ENCODE measurements around the gene CEP350. TPM values are rescaled to one million over a fixed set of nuclear protein-coding genes. Genes with fewer than 3 reads are reported as not detected.

Gene CEP350
- total RNA-seq, 2 donors from 2014 or later, result 32.2 to 42.2 TPM

GRCh38 chr1:180116964-180117763 lies 162.6 kb downstream of the CEP350 start:
- Mint-ChIP-seq H3K4me3 (no peak overlapping the region), H3K27me3 (ENCODE audit: insufficient read depth) (no peaks in the 10 kb centered on the region), H3K4me1 (no peaks in the 10 kb centered on the region), H3K36me3 (ENCODE audit: low read depth) (peaks cover 5% of the 10 kb centered on the region), H3K27ac (no peak overlapping the region), H3K9me3 (no peaks in the 10 kb centered on the region)
- no peak overlapping the region for H3K27ac ChIP-seq (ENCODE audit: low read depth, low read length)
- TF ChIP-seq CTCF (conservative IDR thresholded peaks at IDR 0.05), result no peak
- no peak for DNase-seq
- no peaks in the 10 kb centered on the region for H3K4me1 ChIP-seq (ENCODE audit: control insufficient read depth, insufficient read depth, low read length)
- H3K27me3 ChIP-seq (ENCODE audit: control insufficient read depth, insufficient read depth, low read length, poor library complexity, severe bottlenecking), result no peaks in the 10 kb centered on the region
- peaks cover 14% of the 10 kb centered on the region for H3K36me3 ChIP-seq (ENCODE audit: control insufficient read depth, insufficient read depth, low read length)
- H3K9ac ChIP-seq (ENCODE audit: extremely low read depth, low read length, poor library complexity, severe bottlenecking), result no peak overlapping the region
- H3K9me3 ChIP-seq (ENCODE audit: control insufficient read depth, low read length), result no peaks in the 10 kb centered on the region
- no peak overlapping the region for H3K4me3 ChIP-seq (ENCODE audit: low read length)
- 89 to 92% methylated on average over 11 to 14 of the region's 14 CpGs for WGBS, 2 experiments (ENCODE audit: insufficient coverage in 1 of 2, insufficient read length in 1 of 2)

- no peak overlapping the region for H3K27ac Mint-ChIP-seq
- H3K4me1 Mint-ChIP-seq, result no peaks in the 10 kb centered on the region
- Histone ChIP-seq H3K4me3 (ENCODE audit: low read length) (no peak overlapping the region), H3K27me3 (ENCODE audit: control insufficient read depth, insufficient read depth, low read length, poor library complexity, severe bottlenecking) (no peaks in the 10 kb centered on the region), H3K9me3 (ENCODE audit: control insufficient read depth, low read length) (no peaks in the 10 kb centered on the region), H3K36me3 (ENCODE audit: control insufficient read depth, insufficient read depth, low read length) (peaks cover 8% of the 10 kb centered on the region), H3K27ac (ENCODE audit: low read depth, low read length) (no peak overlapping the region), H3K4me1 (ENCODE audit: control insufficient read depth, insufficient read depth, low read length) (no peaks in the 10 kb centered on the region), H3K9ac (ENCODE audit: extremely low read depth, low read length, poor library complexity, severe bottlenecking) (no peak overlapping the region)
- peaks cover under 1% of the 10 kb centered on the region for H3K36me3 Mint-ChIP-seq (ENCODE audit: low read depth)
- TF ChIP-seq CTCF (conservative IDR thresholded peaks at IDR 0.05), result no peak
- no peaks in the 10 kb centered on the region for H3K27me3 Mint-ChIP-seq (ENCODE audit: insufficient read depth)
- DNase-seq, result no peak
- no peaks in the 10 kb centered on the region for H3K9me3 Mint-ChIP-seq
- 98 to 100% methylated on average over 1 to 2 of the region's 2 CpGs for WGBS, 2 experiments (ENCODE audit: insufficient coverage in 1 of 2, insufficient read length in 1 of 2)
- H3K4me3 Mint-ChIP-seq, result no peak overlapping the region
Measured at GRCh38 chr1:180117764-180118116, 163.1 kb downstream of the CEP350 start.

- WGBS, 2 experiments (ENCODE audit: insufficient coverage in 1 of 2, insufficient read length in 1 of 2), result 95% methylated on average over 2 of the region's 2 CpGs; no CpG with 5 or more reads in 1 of the 2 experiments
- Mint-ChIP-seq H3K36me3 (ENCODE audit: low read depth) (no peaks in the 10 kb centered on the region), H3K27ac (no peak overlapping the region), H3K4me1 (no peaks in the 10 kb centered on the region), H3K4me3 (no peak overlapping the region), H3K27me3 (ENCODE audit: insufficient read depth) (no peaks in the 10 kb centered on the region), H3K9me3 (no peaks in the 10 kb centered on the region)
- H3K27me3 ChIP-seq (ENCODE audit: control insufficient read depth, insufficient read depth, low read length, poor library complexity, severe bottlenecking), result no peaks in the 10 kb centered on the region
- no peak for DNase-seq
- H3K4me3 ChIP-seq (ENCODE audit: low read length), result no peak overlapping the region
- no peak overlapping the region for H3K27ac ChIP-seq (ENCODE audit: low read depth, low read length)
- H3K9ac ChIP-seq (ENCODE audit: extremely low read depth, low read length, poor library complexity, severe bottlenecking), result no peak overlapping the region
- no peaks in the 10 kb centered on the region for H3K36me3 ChIP-seq (ENCODE audit: control insufficient read depth, insufficient read depth, low read length)
- no peaks in the 10 kb centered on the region for H3K4me1 ChIP-seq (ENCODE audit: control insufficient read depth, insufficient read depth, low read length)
- H3K9me3 ChIP-seq (ENCODE audit: control insufficient read depth, low read length), result no peaks in the 10 kb centered on the region
- TF ChIP-seq CTCF (conservative IDR thresholded peaks at IDR 0.05), result no peak
Measured at GRCh38 chr1:180119837-180120236, 165.2 kb downstream of the CEP350 start.
